NCI-H345 treated with DMSO at 0.1 percent for 48 hours (cell line): ENCODE results near the gene MAPK8IP1.

Experiments
- DNase-seq: peaks from one replicate; lab custom pipeline; 2025; ENCODE audit not compliant: unreplicated experiment; lab: John Stamatoyannopoulos, UW

MAPK8IP1 gene

GRCh38 chr11:45859661-45860140 is 25.8 kb upstream of the MAPK8IP1 start:
- DNase-seq = no peak

- no peak for DNase-seq
These were observed 25.1 kb upstream of the MAPK8IP1 start for GRCh38 chr11:45860348-45860747.

DNA sequence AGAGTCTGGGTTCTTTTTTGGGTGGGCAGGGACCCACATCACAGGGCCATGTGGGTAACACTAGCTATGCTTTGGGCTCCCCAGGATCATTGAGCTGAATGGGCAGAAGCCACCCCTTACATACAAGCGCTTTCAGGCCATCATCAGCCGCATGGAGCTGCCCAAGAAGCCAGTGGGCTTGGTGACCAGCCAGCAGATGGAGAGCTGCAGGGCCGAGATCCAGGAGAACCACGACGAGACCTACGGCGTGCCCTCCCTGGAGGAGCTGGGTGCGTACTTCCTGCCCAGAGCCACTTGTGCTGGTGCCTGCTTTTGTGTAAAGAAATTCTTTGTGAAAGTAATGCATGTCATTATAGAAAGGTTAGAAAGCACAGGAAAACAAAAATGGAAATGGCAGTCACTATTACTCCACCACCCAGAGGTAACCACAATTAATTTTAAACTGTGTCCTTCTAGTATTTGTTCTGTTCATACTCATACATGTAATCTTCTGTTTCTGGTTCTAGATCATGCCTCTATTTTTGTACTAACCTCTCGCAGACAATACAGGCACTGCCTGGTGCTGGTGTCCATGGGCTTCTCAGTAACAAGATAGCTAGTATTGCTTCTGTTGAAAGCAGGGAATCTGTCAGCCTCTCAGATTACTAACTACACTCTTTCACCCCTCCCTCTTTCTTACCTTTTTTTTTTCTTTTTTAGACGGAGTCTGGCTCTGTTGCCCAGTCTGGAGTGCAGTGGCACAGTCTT is 24.5 kb upstream of the MAPK8IP1 start:
- DNase-seq = no peak

DNA sequence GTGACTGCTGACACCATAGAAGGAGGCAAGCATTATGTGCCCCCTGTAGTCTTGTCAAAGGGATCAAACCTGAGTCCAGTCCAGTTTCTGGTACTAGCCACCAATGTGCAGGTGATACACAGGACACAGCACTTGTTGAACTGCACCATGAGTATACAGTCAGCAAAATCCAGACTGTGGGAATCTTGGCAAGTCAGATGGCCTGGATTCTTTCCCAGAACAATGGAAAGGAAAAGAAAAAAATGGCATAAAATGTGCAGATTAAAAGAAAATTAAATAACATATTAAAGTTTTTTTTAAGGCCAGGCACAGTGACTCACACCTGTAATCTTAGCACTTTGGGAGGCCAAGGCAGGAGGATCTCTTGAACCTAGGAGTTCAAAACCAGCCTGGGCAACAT is 21.4 kb upstream of the MAPK8IP1 start:
- no peak for DNase-seq

- DNase-seq = no peak
These were observed 15.9 kb upstream of the MAPK8IP1 start for GRCh38 chr11:45869551-45869950.

DNA sequence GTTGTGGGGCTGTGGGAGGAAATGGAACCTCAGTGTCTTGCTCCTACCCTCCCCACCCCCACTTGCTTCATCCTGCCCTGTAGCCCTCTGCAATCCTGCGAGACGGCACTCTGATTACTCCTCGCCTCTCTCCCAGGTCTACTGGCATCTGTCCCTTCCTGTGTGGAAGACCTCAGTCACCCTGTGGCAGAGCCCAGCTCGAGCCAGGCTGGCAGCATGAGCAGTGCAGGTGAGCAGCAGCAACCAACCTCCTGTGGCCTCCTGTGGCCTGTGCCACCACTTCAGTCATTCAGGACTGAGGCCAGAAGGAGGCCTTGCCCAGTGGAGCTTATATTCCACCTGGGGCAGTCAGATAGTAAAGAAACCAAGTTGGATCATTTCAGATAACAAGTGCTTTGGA is 14.7 kb upstream of the MAPK8IP1 start:
- no peak for DNase-seq

GRCh38 chr11:45871638-45872037 is 13.8 kb upstream of the MAPK8IP1 start:
- no peak for DNase-seq

GRCh38 chr11:45872651-45873356 is 12.6 kb upstream of the MAPK8IP1 start:
- no peak for DNase-seq

DNA sequence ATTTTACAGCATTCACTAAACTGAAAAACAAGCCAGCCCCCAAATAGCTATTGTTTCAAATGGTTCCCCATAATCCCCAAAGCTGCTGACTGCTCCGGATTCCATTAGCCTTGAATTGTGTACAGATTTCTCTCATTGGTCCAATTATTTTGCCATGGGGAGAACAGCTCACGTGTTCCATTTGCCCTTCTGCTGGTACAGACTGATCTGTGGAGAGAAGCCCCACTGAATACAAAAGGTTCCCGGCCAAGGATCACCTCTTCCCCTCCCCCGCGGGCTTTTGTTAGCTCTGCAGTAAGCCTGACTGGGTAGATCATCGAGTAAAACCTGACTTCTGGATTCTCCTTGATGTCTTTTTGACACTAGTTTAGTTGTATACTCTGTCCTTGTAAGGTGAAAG is 9.1 kb upstream of the MAPK8IP1 start:
- DNase-seq = no peak

- DNase-seq = no peak
These were observed 8.2 kb upstream of the MAPK8IP1 start for GRCh38 chr11:45877221-45877620.

DNA sequence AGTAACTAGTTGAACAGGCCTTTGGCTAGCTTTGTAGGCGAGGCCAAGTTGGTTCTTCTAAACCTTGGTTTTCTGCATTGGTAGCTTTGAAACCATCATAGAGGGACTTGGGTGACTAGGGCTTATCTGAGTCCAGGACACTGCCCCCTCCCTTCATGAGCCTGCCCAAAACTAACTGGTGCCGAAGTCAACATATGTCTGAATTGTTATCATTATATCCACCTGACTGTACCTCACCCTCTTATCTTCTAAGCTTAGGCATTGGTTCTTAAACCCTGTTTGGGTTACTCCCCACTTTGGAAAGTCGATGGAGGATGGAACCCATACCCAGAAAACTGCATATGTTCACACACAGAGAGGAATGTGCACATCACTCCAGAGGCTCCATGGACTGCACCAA is 7.6 kb upstream of the MAPK8IP1 start:
- DNase-seq = no peak

DNA sequence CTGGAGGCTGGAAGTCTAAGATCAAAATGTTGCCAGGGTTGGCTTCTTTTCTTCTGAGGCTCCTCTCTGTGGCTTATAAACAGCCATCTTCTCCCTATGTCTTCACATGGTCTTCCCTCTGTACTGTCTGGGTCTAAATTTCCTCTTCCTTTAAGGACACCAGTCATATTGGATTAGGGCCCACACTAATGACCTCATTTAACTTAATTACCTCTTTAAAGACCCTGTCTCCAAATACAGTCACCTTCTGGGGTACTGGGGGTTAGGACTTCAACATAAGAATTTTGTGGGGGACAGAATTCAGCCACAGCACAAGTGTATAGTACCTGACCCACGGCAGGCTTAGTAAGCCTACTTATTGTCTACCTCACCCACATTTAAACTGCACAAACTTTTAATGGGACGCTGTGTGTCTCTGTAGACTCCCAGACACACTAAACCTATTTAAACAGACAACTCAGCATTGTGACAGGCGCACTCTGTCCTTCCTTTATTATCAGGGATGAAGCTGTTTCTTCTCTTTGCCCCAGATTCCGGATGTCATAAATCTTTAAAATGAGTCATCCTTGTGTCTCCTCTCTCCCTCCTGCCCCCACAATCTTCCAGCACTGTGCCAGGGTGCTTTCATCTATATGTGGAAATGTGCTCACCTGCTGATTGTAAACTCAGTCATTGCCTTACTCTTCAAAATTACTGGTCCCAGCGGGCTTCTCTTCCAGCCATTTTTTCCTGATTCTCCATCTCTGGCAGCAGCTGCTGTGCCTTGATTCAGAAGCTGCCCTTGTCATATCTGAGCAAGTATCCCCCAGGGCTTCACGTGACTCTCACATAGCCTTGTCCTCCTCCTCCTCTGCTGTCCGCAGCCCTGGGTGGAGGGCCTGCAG is 5.4 kb upstream of the MAPK8IP1 start:
- DNase-seq = no peak

GRCh38 chr11:45880772-45881570 is 4.5 kb upstream of the MAPK8IP1 start:
- DNase-seq = no peak

DNA sequence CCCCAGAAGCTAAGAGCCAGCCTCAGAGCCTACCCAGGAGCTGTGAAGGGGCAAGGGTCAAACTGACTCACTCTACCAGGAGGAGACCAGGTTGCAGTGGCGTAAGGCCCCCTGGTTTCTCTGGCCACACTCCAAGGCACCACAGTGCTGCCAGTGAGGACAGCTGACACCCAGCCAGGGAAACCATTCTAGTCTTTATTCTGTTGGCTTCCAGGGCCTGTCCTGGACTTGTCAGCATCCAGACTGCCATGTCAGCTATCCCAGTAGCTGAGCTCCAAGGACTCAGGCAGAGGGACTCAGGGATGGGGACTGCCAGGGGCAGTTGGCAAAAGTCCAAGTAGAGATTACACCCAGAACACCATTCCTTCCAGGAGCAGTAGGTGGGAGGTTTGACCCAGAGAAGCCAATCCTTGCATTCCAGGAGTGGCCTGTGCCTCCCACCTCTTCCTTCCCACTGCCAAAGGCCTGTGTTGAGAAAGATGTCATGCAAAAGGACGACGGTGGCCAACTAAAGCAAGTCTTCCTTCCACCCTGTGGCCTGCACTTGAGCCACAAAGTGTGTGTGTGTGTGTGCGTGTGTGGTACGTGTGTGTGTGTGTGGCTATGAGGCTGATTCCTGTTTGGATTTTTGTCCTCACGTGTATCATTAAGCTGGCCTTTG is 3.6 kb upstream of the MAPK8IP1 start:
- no peak for DNase-seq

DNA sequence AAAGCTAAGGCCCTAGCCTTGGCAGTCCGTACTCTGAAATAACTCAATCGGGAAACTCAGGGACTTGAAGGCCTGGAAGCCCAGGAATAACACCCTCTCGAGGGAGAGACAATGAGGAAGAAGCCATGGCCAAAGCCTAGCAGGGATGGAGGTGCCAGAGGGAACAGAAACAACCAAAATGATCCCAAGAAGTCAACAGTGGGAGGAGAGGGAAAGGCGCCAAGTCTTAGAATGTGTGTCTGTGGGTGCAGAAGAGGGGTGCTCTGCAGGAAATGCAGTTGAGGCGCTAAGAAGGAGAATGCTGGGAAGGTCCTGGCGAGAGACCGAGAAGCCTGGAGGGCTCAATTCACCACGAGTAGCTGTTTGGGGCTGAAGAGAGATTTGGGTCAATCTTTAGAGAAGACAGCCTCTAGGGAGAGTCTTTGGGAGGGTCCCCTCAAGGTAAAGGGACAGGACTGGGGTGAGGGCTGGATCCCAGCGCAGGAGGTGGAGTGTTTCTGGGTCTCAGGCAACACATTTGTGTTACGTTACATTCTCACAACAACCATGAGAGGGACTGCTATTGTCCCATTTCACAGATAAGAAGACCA is 760 bp upstream of the MAPK8IP1 start:
- DNase-seq = no peak

- DNase-seq = no peak
These were observed 670 bp downstream of the MAPK8IP1 start for GRCh38 chr11:45885921-45886721.

DNA sequence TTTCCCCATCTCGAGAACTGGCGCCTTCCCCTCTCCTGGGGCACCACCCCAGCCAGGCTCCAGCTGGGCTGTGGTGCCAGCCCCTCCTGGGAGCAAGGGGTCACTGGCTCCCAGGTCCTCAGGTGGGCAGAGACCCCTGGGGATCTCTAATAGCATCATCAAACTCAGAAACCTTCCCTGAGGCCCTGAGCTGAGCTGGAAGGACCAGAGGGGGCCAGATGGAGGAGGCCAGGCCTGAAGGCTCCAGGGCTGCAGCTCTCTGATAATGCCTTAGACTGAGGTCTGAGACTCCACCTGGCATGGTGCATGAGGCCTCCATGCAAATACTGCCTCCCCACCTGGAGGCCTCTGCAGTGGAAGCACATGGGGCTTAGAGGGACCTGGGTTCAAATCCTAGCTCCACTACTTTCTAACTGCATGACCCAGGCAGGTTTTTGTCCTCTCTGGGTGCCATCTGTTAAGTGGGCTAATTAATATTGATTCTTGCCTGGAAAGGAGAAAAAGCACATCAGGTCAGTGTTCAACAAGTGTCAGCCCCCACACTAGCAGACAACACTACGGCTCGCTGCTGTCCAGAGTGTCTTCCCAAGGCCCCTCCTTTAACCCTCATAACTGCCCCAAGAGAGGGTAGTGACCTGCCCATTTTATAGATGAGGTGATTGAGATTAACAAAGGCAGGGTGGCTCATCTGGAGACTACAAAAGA is 1.5 kb downstream of the MAPK8IP1 start:
- DNase-seq = no peak

DNA sequence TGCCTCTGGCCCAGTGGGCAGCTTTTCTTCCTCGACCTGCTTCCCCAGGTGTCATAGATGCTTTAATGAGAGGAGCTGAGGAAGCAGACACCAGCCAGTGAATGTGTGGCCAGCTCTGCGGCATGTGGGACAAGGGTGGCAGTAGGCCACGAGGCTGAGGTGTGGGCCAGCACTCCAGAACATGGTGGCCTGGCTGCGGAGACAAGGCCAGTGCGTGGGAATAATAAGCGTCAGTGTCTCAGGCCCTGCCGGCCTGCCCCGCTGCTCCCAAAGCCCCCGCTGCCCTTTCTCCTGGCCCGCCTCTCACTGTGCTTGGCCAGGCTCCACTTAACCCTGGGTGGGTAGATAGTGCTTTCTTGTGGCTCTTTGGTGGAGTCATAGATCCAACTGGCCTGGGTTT is 2.1 kb downstream of the MAPK8IP1 start:
- DNase-seq = no peak
